Activated CD4-positive, alpha-beta T cell treated with anti-CD3 and anti-CD28 coated beads, Interleukin-2, amount 10 ng/mL, durations not matched to agents 24 days and 14 days (primary cell): Measurements from ENCODE around the gene BMP8B. TPM values are rescaled to one million over a fixed set of nuclear protein-coding genes. Genes with fewer than 3 reads are reported as not detected.
A peak's percentile ranks its signal among the peaks of the same experiment; 100 is the strongest.
"Not testable (repeated sequence)": the region's sequence is repeated elsewhere in the genome, so short reads cannot be mapped to it uniquely, and the experiment has no call there.

Source experiments
- DNase-seq: peaks from one replicate; pipeline ENCODE4 v3.0.0; 2022
- H3K27ac Mint-ChIP-seq: one replicate; pipeline ENCODE4 v1.8.0; 2022; ENCODE audit warnings: mild to moderate bottlenecking, mixed read lengths
- H3K27me3 Mint-ChIP-seq: one replicate; pipeline ENCODE4 v1.8.0; 2022; ENCODE audit warnings: mixed read lengths
- H3K36me3 Mint-ChIP-seq: one replicate; pipeline ENCODE4 v1.8.0; 2022; ENCODE audit warnings: low read depth, mild to moderate bottlenecking, mixed read lengths
- H3K4me1 Mint-ChIP-seq: one replicate; pipeline ENCODE4 v1.8.0; 2021; ENCODE audit warnings: mixed read lengths
- H3K4me3 Mint-ChIP-seq: one replicate; pipeline ENCODE4 v1.8.0; 2022; ENCODE audit warnings: mild to moderate bottlenecking, moderate library complexity, mixed read lengths
- H3K9me3 Mint-ChIP-seq: one replicate; pipeline ENCODE4 v1.8.0; 2021; ENCODE audit warnings: mixed read lengths
- intact Hi-C: fragments of 100-400 bp; cut with micrococcal nuclease; formaldehyde crosslinking; loops from one replicate; pipeline ENCODE4 v1.15.1; 2023
- total RNA-seq: library from RNA; stranded (reverse); gene quantifications from 2 replicates; pipeline ENCODE4 v1.2.3, GENCODE V29; 2022

Gene BMP8B
- total RNA-seq, 1 donor from 2014 or later = 0.37 TPM

GRCh38 chr1:39798859-39799769 is 10.4 kb upstream of the BMP8B start:
- H3K9me3 Mint-ChIP-seq, H3K27me3 Mint-ChIP-seq, H3K36me3 Mint-ChIP-seq: not testable (repeated sequence)
- intact Hi-C loops = loop anchor here (5.0 to 10.0 kb wide), 3 partner anchors 64 to 194 kb away; partner anchors contain the start of genes HPCAL4 and PPIE
- peaks cover 11% of the 10 kb centered on the region for H3K4me1 Mint-ChIP-seq
- peak overlapping the region; percentile 76 for H3K27ac Mint-ChIP-seq
- peak overlapping the region; percentile 67 for H3K4me3 Mint-ChIP-seq
- peak; percentile 94 for DNase-seq

GRCh38 chr1:39795651-39796050 is 7.0 kb upstream of the BMP8B start:
- H3K4me1 Mint-ChIP-seq = peaks cover 14% of the 10 kb centered on the region
- H3K36me3 Mint-ChIP-seq = no peaks in the 10 kb centered on the region
- no peak overlapping the region for H3K4me3 Mint-ChIP-seq
- no peak overlapping the region for H3K27ac Mint-ChIP-seq
- no peak for DNase-seq
- peaks cover 20% of the 10 kb centered on the region for H3K27me3 Mint-ChIP-seq
- no peaks in the 10 kb centered on the region for H3K9me3 Mint-ChIP-seq
- intact Hi-C loops = loop anchor here (5.0 to 10.0 kb wide), 3 partner anchors 61 to 191 kb away; partner anchors contain the start of genes HPCAL4 and PPIE

GRCh38 chr1:39791838-39792237 is 3.2 kb upstream of the BMP8B start:
- H3K4me3 Mint-ChIP-seq = no peak overlapping the region
- H3K27ac Mint-ChIP-seq = no peak overlapping the region
- H3K27me3 Mint-ChIP-seq = peaks cover 33% of the 10 kb centered on the region
- peaks cover 2% of the 10 kb centered on the region for H3K36me3 Mint-ChIP-seq
- H3K9me3 Mint-ChIP-seq = no peaks in the 10 kb centered on the region
- no peak for DNase-seq
- H3K4me1 Mint-ChIP-seq = peaks cover 6% of the 10 kb centered on the region
- intact Hi-C loops = loop anchor here (10.0 kb wide), 2 partner anchors 57 to 187 kb away; partner anchors contain the start of gene PPIE

GRCh38 chr1:39789571-39790110 is 976 bp upstream of the BMP8B start:
- peaks cover 6% of the 10 kb centered on the region for H3K4me1 Mint-ChIP-seq
- intact Hi-C loops = loop anchor here (10.0 kb wide), 2 partner anchors 55 to 185 kb away; partner anchors contain the start of gene PPIE
- H3K27ac Mint-ChIP-seq = peak overlapping the region; percentile 81
- H3K27me3 Mint-ChIP-seq = peaks cover 40% of the 10 kb centered on the region
- peak overlapping the region; percentile 83 for H3K4me3 Mint-ChIP-seq
- DNase-seq = no peak
- H3K9me3 Mint-ChIP-seq = no peaks in the 10 kb centered on the region
- H3K36me3 Mint-ChIP-seq = peaks cover 2% of the 10 kb centered on the region

- H3K36me3 Mint-ChIP-seq = peaks cover 2% of the 10 kb centered on the region
- H3K4me3 Mint-ChIP-seq = no peak overlapping the region
- H3K9me3 Mint-ChIP-seq = no peaks in the 10 kb centered on the region
- DNase-seq = no peak
- intact Hi-C loops = no loop called here
- H3K27ac Mint-ChIP-seq = no peak overlapping the region
- H3K27me3 Mint-ChIP-seq = peaks cover 40% of the 10 kb centered on the region
- H3K4me1 Mint-ChIP-seq = peaks cover 6% of the 10 kb centered on the region
Observed at GRCh38 chr1:39788426-39788757, 273 bp downstream of the BMP8B start.

GRCh38 chr1:39787964-39788363 is 701 bp downstream of the BMP8B start:
- DNase-seq, H3K36me3 Mint-ChIP-seq, intact Hi-C loops, H3K4me3 Mint-ChIP-seq, H3K27ac Mint-ChIP-seq, H3K9me3 Mint-ChIP-seq, H3K4me1 Mint-ChIP-seq: not testable (repeated sequence)
- peaks cover 40% of the 10 kb centered on the region for H3K27me3 Mint-ChIP-seq

GRCh38 chr1:39787468-39787867 is 1.2 kb downstream of the BMP8B start:
- no peak overlapping the region for H3K27ac Mint-ChIP-seq
- peaks cover 35% of the 10 kb centered on the region for H3K27me3 Mint-ChIP-seq
- H3K36me3 Mint-ChIP-seq = peaks cover 2% of the 10 kb centered on the region
- intact Hi-C loops = no loop called here
- H3K4me1 Mint-ChIP-seq = peaks cover 4% of the 10 kb centered on the region
- no peak for DNase-seq
- peak overlapping the region; percentile 1 for H3K4me3 Mint-ChIP-seq
- H3K9me3 Mint-ChIP-seq = no peaks in the 10 kb centered on the region

GRCh38 chr1:39787108-39787375 is 1.6 kb downstream of the BMP8B start:
- H3K4me1 Mint-ChIP-seq, H3K27ac Mint-ChIP-seq, DNase-seq, intact Hi-C loops, H3K9me3 Mint-ChIP-seq, H3K36me3 Mint-ChIP-seq: not testable (repeated sequence)
- Mint-ChIP-seq H3K4me3 (peak overlapping the region; percentile 1), H3K27me3 (peaks cover 35% of the 10 kb centered on the region)

- H3K4me1 Mint-ChIP-seq, intact Hi-C loops, H3K27ac Mint-ChIP-seq, H3K36me3 Mint-ChIP-seq, DNase-seq, H3K9me3 Mint-ChIP-seq: not testable (repeated sequence)
- peaks cover 32% of the 10 kb centered on the region for H3K27me3 Mint-ChIP-seq
- peak overlapping the region; percentile 23 for H3K4me3 Mint-ChIP-seq
Observed at GRCh38 chr1:39786303-39787107, 2.2 kb downstream of the BMP8B start.

GRCh38 chr1:39782685-39783084 is 6.0 kb downstream of the BMP8B start:
- H3K9me3 Mint-ChIP-seq, H3K4me1 Mint-ChIP-seq, intact Hi-C loops: not testable (repeated sequence)

GRCh38 chr1:39782103-39782502 is 6.6 kb downstream of the BMP8B start:
- no peaks in the 10 kb centered on the region for H3K9me3 Mint-ChIP-seq
- intact Hi-C loops = no loop called here

More at GRCh38 chr1:39782685-39783084, 6.0 kb downstream of the BMP8B start:
- not testable (repeated sequence) for H3K27ac Mint-ChIP-seq, H3K36me3 Mint-ChIP-seq, H3K4me3 Mint-ChIP-seq, DNase-seq
- H3K27me3 Mint-ChIP-seq = peaks cover 20% of the 10 kb centered on the region

GRCh38 chr1:39781349-39781715 is 7.3 kb downstream of the BMP8B start:
- DNase-seq = no peak
- Mint-ChIP-seq H3K4me3 (no peak overlapping the region), H3K27ac (no peak overlapping the region), H3K27me3 (peaks cover 9% of the 10 kb centered on the region), H3K4me1 (no peaks in the 10 kb centered on the region), H3K9me3 (no peaks in the 10 kb centered on the region), H3K36me3 (no peaks in the 10 kb centered on the region)
- intact Hi-C loops = no loop called here

More at GRCh38 chr1:39782103-39782502, 6.6 kb downstream of the BMP8B start:
- H3K36me3 Mint-ChIP-seq = no peaks in the 10 kb centered on the region
- no peak for DNase-seq
- H3K27me3 Mint-ChIP-seq = peaks cover 15% of the 10 kb centered on the region
- no peak overlapping the region for H3K27ac Mint-ChIP-seq
- no peaks in the 10 kb centered on the region for H3K4me1 Mint-ChIP-seq
- H3K4me3 Mint-ChIP-seq = no peak overlapping the region

- H3K4me3 Mint-ChIP-seq = no peak overlapping the region
- no peaks in the 10 kb centered on the region for H3K9me3 Mint-ChIP-seq
- H3K27ac Mint-ChIP-seq = no peak overlapping the region
- no peak for DNase-seq
- intact Hi-C loops = no loop called here
- no peaks in the 10 kb centered on the region for H3K4me1 Mint-ChIP-seq
- no peaks in the 10 kb centered on the region for H3K36me3 Mint-ChIP-seq
- peaks cover 5% of the 10 kb centered on the region for H3K27me3 Mint-ChIP-seq
Observed at GRCh38 chr1:39779821-39780220, 8.8 kb downstream of the BMP8B start.

GRCh38 chr1:39779137-39779536 is 9.5 kb downstream of the BMP8B start:
- DNase-seq = no peak
- Mint-ChIP-seq H3K27me3 (peaks cover 5% of the 10 kb centered on the region), H3K4me3 (no peak overlapping the region), H3K9me3 (no peaks in the 10 kb centered on the region), H3K36me3 (no peaks in the 10 kb centered on the region), H3K27ac (no peak overlapping the region), H3K4me1 (no peaks in the 10 kb centered on the region)
- intact Hi-C loops = no loop called here
